HG03432 (cell line): ENCODE data around the gene LYG1.
"Not testable (repeated sequence)": the region's sequence is repeated elsewhere in the genome, so short reads cannot be mapped to it uniquely, and the experiment has no call there.

ENCODE experiments used
- ATAC-seq: cut with Tn5 transposase; IDR thresholded peaks from one replicate; pipeline ENCODE4 v1.9.1; 2021; ENCODE audit warnings: mild to moderate bottlenecking, moderate library complexity; ENCODE audit not compliant: unreplicated experiment

Gene LYG1

DNA sequence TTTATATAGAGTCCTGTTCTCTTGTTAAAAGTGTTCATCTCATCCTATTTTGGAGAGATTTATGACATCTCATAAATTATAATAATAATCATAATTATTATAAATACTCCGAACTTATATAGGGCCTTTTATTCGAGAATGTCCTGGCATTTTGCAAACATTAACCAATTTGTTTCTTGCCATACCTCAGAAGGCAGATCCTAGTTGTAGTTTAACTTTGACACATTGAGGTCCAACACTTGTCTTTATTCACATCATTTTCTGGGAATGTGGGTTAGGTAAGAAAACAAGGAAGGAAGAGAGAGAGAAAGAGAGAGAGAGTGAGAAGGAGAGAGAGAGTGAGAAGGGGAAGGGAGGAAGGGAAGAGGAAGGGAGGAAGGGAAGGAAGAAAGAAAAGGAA lies at the start of gene LYG1:
Gene LYG1, minus strand, starts transcription at position 101 of the 400 bp plus-strand sequence. CDS start 5,527 bp downstream, outside the sequence.
- ATAC-seq = not testable (repeated sequence)

DNA sequence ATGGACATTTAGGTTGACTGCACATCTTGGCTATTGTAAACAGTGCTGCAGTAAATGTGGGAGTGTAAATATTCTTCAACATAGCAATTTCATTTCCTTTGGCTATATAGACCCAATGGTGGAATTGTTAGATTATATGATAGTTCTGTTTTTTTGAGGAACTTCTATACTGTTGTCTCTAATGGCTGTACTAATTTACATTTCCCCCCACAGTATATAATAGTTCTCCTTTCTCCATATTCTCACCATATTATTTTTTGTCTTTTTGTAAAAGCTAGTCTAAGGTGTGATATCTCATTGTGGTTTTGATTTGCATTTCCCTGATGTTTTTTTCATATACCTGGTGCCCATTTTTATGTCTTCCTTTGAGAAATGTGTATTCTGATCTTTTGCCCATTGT lies 49.2 kb upstream of the LYG1 start:
- no peak for ATAC-seq

GRCh38 chr2:99348173-99348572 lies 47.2 kb upstream of the LYG1 start:
- peak; percentile 72 for ATAC-seq

GRCh38 chr2:99346218-99346617 lies 45.2 kb upstream of the LYG1 start:
- ATAC-seq = no peak

GRCh38 chr2:99345446-99345845 lies 44.4 kb upstream of the LYG1 start:
- ATAC-seq = not testable (repeated sequence)

GRCh38 chr2:99342536-99342935 lies 41.5 kb upstream of the LYG1 start:
- no peak for ATAC-seq

DNA sequence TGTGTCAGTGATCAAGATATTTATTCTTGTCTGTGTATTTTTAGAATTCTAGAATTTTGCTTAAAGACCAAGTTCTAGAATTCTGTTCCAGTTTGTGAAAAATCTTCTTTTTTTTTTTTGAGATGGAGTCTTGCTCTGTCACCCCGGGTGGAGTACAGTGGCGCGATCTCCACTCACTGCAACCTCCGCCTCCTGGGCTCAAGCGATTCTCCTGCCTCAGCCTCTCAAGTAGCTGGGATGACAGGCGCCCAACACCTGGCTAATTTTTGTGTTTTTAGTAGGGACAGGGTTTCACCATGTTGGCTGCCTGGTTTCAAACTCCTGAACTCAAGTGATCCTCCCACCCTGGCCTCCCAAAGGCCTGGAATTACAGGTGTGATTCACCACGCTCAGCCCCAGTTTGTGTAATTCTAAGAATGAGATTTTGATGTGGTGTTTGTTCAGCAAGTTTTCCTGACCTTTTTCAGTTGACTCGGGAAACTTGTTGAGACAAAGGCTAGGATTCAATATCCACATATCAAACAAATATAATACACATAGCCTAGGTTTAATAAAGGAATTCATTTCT lies 39.8 kb upstream of the LYG1 start:
- ATAC-seq = no peak

- ATAC-seq = no peak
Measured at GRCh38 chr2:99338029-99338585, 37.1 kb upstream of the LYG1 start.

DNA sequence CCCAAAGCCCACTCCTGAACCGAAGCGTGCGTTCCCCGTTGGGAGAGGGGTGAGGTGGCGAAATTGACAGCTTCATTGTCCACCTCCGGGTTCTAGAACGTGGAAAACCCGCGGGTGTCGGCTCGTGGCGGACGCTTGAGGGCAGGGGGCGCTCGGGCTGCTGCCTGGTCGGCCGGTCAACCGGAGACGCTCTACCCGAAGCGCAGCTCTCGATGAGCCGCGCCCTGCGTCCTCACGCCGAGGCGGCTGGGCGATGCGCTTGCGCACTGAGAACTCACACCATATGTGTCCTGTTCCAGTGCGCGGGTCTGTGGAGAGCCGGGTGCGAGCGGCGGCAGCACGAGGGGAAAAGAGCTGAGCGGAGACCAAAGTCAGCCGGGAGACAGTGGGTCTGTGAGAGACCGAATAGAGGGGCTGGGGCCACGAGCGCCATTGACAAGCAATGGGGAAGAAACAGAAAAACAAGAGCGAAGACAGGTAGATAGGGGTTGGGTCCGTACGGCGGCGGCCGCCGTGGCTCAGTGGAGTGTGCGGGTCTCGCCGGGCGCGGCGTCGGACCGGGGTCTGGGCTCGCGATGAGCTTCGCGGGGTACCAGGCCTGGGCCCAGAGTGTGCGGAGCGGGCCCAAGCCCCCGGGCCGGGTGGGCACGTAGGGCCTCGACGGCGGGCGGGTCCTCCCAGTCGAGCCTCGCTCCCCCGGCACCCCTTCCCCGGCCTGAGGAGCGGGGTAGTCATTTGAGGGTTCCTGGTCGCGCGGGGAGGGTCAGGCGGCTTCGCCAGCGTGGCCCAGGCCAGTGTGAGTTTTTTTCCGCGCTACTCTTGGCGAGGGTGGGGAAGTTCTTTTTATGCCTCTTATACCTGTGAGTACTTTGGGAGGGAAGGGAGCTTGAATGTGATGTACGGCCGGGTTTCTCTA lies 36.4 kb upstream of the LYG1 start, which contains the start of gene EIF5B:
Gene EIF5B, plus strand, starts transcription at position 277 of the 916 bp plus-strand sequence. Its CDS starts 166 bp downstream, at position 443.
- ATAC-seq = peak; percentile 71

DNA sequence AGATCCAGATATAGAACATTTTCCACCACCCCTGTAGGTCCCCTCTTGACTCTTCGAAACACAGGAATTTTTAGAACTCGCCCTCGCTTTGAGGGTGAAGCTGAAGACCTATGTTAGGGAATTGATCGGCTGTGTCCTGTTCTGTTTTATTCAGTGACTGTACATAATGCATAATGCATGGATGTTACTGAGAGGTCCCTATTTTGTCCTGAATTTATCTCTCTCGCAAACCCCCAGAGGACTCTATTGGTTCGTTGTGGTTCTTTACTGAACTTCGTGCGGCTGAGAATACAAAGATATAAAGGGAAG lies 35.8 kb upstream of the LYG1 start:
- peak; percentile 9 for ATAC-seq

DNA sequence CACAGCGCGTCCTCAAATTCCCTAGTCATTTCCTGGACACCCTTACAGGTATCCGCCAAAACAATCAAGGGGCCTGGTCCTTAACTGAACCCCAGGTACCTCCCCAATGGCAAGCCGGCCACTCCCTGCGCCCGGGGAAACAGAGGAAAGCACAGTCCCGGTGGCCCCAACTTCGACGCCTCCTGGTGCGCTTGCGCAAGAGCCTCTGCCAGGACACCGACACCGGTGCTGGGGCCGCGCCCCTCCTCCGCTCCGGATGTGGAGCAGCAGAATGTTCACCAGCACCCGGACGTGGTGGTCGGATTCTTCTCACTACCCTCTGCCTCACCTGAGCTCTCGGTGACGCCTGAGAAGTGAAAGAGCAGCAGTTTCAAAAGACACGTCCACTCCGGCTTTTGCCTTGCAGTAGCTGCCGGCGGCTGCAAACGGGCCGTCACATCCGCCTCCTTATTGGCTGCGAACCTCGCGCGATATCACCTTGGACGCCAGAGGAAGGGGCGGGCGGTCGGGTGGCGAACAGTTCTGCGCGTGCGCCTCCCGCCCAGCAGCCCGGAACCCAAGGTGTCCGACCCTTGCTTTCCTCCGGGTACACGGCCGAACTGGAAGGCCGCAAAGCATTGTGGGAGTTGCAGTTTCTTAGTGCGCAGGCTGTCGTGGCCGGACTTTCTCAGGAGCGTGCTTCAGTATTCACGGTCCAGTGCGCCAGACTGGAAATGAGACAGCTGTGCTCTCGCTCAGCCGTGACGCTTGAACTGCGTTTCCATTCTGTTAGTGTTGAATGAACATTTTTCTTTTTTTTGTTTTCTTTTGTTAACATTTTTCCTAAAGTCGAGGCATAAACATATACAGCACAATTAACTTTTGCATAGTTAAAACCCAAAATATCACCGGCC lies 35.2 kb upstream of the LYG1 start, which contains the start of gene TXNDC9:
Gene TXNDC9, minus strand, starts transcription at position 423 of the 893 bp plus-strand sequence. CDS start 3,123 bp downstream, outside the sequence.
- peak; percentile 75 for ATAC-seq

DNA sequence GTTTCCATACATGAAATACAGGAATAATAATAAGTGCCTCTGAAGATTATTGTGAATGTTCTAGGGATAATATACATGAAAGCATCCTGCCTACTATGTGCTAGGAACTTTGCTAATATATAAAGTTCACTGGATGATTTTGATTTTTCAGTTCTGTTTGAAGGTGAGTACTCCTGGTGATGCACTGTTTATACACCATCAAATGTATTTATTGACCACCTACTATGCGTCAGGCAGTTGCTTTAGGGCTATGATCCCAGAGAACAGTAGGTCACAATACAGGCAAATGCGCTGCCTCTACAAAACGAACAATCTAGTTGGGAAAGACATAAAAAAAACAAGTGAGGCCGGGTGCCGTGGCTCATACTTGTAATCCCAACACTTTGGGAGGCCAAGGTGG lies 24.4 kb upstream of the LYG1 start:
- no peak for ATAC-seq

DNA sequence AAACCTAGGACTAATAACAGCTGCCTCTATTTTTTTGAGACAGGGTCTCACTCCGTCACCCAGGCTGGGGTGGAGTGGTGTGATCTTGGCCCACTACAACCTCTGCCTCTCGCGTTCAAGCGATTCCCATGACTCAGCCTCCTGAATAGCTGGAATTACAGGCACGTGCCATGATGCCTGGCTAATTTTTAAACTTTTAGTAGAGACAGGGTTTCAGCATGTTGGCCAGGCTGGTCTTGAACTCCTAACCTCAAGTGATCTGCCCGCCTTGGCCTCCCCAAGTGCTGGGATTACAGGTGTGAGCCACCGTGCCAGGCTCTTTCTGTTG lies 16.8 kb upstream of the LYG1 start:
- ATAC-seq = not testable (repeated sequence)

GRCh38 chr2:99317161-99317872 lies 16.3 kb upstream of the LYG1 start:
- ATAC-seq = no peak

- no peak for ATAC-seq
Measured at GRCh38 chr2:99299580-99299979, 1.4 kb downstream of the LYG1 start.

DNA sequence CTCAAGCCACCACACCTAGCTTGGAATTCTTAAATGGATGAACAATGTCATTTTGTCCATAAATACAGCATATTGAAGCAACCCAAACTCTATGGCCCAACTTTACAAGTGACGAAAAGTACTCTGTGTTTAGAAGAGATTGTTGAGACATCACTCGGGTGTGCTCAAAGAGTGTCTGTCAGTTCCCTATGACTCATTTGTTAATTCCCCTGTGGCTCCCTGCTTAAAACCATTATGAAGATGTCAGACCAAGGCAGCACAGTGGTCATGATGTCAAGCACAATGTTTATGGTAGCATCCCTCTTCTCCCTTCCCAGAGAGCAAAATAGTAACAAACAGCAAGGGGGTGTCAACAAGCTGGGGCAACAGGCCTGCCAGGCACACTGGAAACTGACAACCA lies 3.0 kb downstream of the LYG1 start:
- ATAC-seq = no peak

DNA sequence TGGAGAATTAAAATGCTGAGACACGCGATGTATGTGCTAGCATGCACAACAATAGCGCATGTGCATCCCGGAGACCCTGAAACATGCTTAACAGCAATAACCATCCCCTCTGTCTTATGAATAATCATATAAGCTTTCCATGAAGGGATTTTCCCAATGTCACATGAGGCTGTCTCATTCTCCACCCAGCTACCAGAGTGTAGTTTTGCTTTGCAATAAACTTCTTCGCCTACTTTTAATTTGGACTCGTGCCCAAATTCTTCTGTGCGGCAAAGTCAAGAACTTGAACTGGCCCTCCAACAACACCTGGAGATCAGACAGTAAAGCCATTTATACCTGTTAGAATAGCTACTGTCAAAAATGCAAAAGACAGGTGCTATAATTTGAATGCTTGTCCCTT lies 15.5 kb downstream of the LYG1 start:
- ATAC-seq = no peak

GRCh38 chr2:99279969-99280695 lies 20.9 kb downstream of the LYG1 start:
- no peak for ATAC-seq

- ATAC-seq = no peak
Measured at GRCh38 chr2:99278793-99279291, 22.2 kb downstream of the LYG1 start.
